HepG2 (cell line): ENCODE results near the gene MID1. TPM values are rescaled to one million over a fixed set of nuclear protein-coding genes. Genes with fewer than 3 reads are reported as not detected.

Source experiments
- ATAC-seq: fragments of 200-7000 bp; cut with Tn5 transposase; 3 replicates; pipeline ENCODE4 v1.9.1; 2020; ENCODE audit warnings: mild to moderate bottlenecking, moderate library complexity
- BruUV-seq: library from RNA; stranded (reverse); fragments of 400-500 nt; replicated peaks from 2 replicates; lab custom pipeline; 2021; lab: Mats Ljungman, UMichigan
- CTCF ChIA-PET: fragments of 300-600 bp; formaldehyde crosslinking; extraction: SDS; loops from one replicate; lab custom pipeline; 2021; ENCODE audit warnings: low total read pairs, inconsistent platforms, low intra/inter-chr PET ratio; lab: Yijun Ruan, JAX
- POLR2A ChIA-PET: fragments of 350-600 bp; sonication (Branson Sonifier 250); formaldehyde crosslinking; loops from one replicate; lab custom pipeline; 2020; ENCODE audit warnings: antibody characterized with exemption, inconsistent platforms; lab: Yijun Ruan, JAX
- DNase-seq: peaks from one replicate; pipeline ENCODE4 v3.0.0-alpha.2; 2015; ENCODE audit warnings: low spot score
- FAIRE-seq: peaks from 3 replicates; lab custom pipeline; 2011; peaks lifted over from hg19 to GRCh38; lab: Jason Lieb, UNC
- H2AFZ ChIP-seq: one replicate; pipeline ENCODE4 v1.6.1; 2011; ENCODE audit warnings: low read length, inconsistent platforms
- H3K27ac ChIP-seq: fragments of 300-600 bp; 3 replicates; pipeline ENCODE4 v1.8.0; 2011; ENCODE audit warnings: mixed run types, mild to moderate bottlenecking, mixed read lengths, low read length, inconsistent platforms; ENCODE audit not compliant: insufficient read depth; ENCODE audit errors: extremely low read length
- H3K27me3 ChIP-seq, 2 experiments: fragments of 200-600 bp in 1 of 2; 2 replicates in 1 of 2; 3 replicates in 1 of 2; pipeline versions ENCODE4 v1.6.0 to v1.8.0; 2011; ENCODE audit warnings: low read length in 2 of 2, mild to moderate bottlenecking in 2 of 2, moderate library complexity in 2 of 2, inconsistent platforms in 1 of 2; ENCODE audit not compliant: insufficient read depth in 2 of 2, control insufficient read depth in 1 of 2
- H3K36me3 ChIP-seq, 2 experiments: fragments of 200-600 bp in 1 of 2; replicated peaks in 1 of 2; 2 replicates in 1 of 2; 3 replicates in 1 of 2; pipeline versions ENCODE4 v1.5.1 to v1.8.0; 2011; ENCODE audit warnings: low read length in 2 of 2, inconsistent platforms in 1 of 2; ENCODE audit not compliant: insufficient read depth in 2 of 2, control insufficient read depth in 1 of 2
- H3K4me1 ChIP-seq: 2 replicates; pipeline ENCODE4 v1.5.1; 2012; ENCODE audit warnings: low read length, inconsistent platforms; ENCODE audit not compliant: insufficient read depth
- H3K4me2 ChIP-seq: 2 replicates; pipeline ENCODE4 v1.6.0; 2011; ENCODE audit warnings: low read depth, low read length, inconsistent platforms
- H3K4me3 ChIP-seq, 3 experiments: fragments of 200-600 bp in 1 of 3; sonication (generic), shearing (Covaris generic) in 1 of 3; replicated peaks in 1 of 3; 2 replicates each; pipeline ENCODE4 v1.5.1; 2011 to 2016; ENCODE audit warnings: low read length in 3 of 3, inconsistent platforms in 2 of 3, low read depth in 2 of 3, mild to moderate bottlenecking in 2 of 3, control low read depth in 1 of 3, mixed read lengths in 1 of 3; ENCODE audit not compliant: insufficient read depth in 1 of 3
- H3K79me2 ChIP-seq: one replicate; pipeline ENCODE4 v1.6.1; 2011; ENCODE audit warnings: low read length, inconsistent platforms; ENCODE audit not compliant: insufficient read depth
- H3K9ac ChIP-seq: 2 replicates; pipeline ENCODE4 v1.6.0; 2011; ENCODE audit warnings: mild to moderate bottlenecking, low read depth, low read length, inconsistent platforms; ENCODE audit not compliant: insufficient read depth
- H3K9me3 ChIP-seq: 2 replicates; pipeline ENCODE4 v1.5.1; 2012; ENCODE audit warnings: mild to moderate bottlenecking, low read length
- H4K20me1 ChIP-seq: 2 replicates; pipeline ENCODE4 v1.6.0; 2011; ENCODE audit warnings: inconsistent platforms, mild to moderate bottlenecking, low read length, moderate library complexity; ENCODE audit not compliant: insufficient read depth
- AFF4 ChIP-seq: sonication (generic); formaldehyde crosslinking; IDR thresholded peaks from 2 replicates; pipeline ENCODE4 v1.4.0; 2020; ENCODE audit warnings: missing genetic modification reagents
- ATF4 ChIP-seq, 2 experiments: fragments of 450-650 bp in 1 of 2; sonication (generic) in 1 of 2; formaldehyde crosslinking; IDR thresholded peaks; 2 replicates each; pipeline versions ENCODE4 v1.5.0 to v1.8.0; 2020 to 2022; ENCODE audit warnings: mild to moderate bottlenecking in 1 of 2, missing genetic modification reagents in 1 of 2
- EEA1 ChIP-seq: sonication (generic); formaldehyde crosslinking; IDR thresholded peaks from 2 replicates; pipeline ENCODE4 v1.5.1; 2020; ENCODE audit warnings: mild to moderate bottlenecking, missing genetic modification reagents, borderline replicate concordance
- ETV5 ChIP-seq: IDR thresholded peaks from 2 replicates; pipeline ENCODE4 v1.6.1; 2018; ENCODE audit warnings: missing biosample characterization, missing genetic modification reagents, inconsistent platforms, borderline replicate concordance
- HCFC1 ChIP-seq: fragments of 150-350 bp; IDR thresholded peaks from 2 replicates; pipeline ENCODE4 v1.6.1; 2014; ENCODE audit warnings: low read depth, low read length
- MTA3 ChIP-seq: sonication (generic); formaldehyde crosslinking; IDR thresholded peaks from 2 replicates; pipeline ENCODE4 v1.4.0; 2020; ENCODE audit warnings: missing genetic modification reagents
- PCBP2 ChIP-seq: fragments of 200-400 bp; formaldehyde crosslinking; optimal IDR thresholded peaks from 2 replicates; pipeline ENCODE3; 2018; ENCODE audit warnings: low read length, low read depth; ENCODE audit not compliant: poor library complexity, severe bottlenecking
- PITX1 ChIP-seq: sonication (generic); formaldehyde crosslinking; IDR thresholded peaks from 2 replicates; pipeline ENCODE4 v1.5.1; 2020; ENCODE audit warnings: mild to moderate bottlenecking, missing genetic modification reagents
- SRY ChIP-seq: sonication (generic); formaldehyde crosslinking; IDR thresholded peaks from 2 replicates; pipeline ENCODE4 v1.8.0; 2022; ENCODE audit warnings: mild to moderate bottlenecking, missing genetic modification reagents
- TFE3 ChIP-seq: IDR thresholded peaks from 2 replicates; pipeline ENCODE4 v1.6.1; 2016
- ZBTB43 ChIP-seq: sonication (generic); formaldehyde crosslinking; conservative IDR thresholded peaks from 2 replicates; pipeline ENCODE4 v1.4.0; 2020; ENCODE audit warnings: missing genetic modification reagents
- ZNF451 ChIP-seq: sonication (generic); formaldehyde crosslinking; IDR thresholded peaks from 2 replicates; pipeline ENCODE4 v1.5.0; 2020; ENCODE audit warnings: mild to moderate bottlenecking, missing genetic modification reagents
- ZNF503 ChIP-seq: sonication (generic); formaldehyde crosslinking; IDR thresholded peaks from 2 replicates; pipeline ENCODE4 v1.4.0; 2020; ENCODE audit warnings: missing genetic modification reagents
- ZNF549 ChIP-seq: sonication (generic); formaldehyde crosslinking; IDR thresholded peaks from 2 replicates; pipeline ENCODE4 v1.5.0; 2020; ENCODE audit warnings: missing genetic modification reagents
- ZNF766 ChIP-seq: sonication (generic); formaldehyde crosslinking; IDR thresholded peaks from 2 replicates; pipeline ENCODE4 v1.5.0; 2020; ENCODE audit warnings: missing genetic modification reagents, borderline replicate concordance
- WGBS: methylation state at CpG from one replicate; pipeline ENCODE4 v1.1.6; 2017; ENCODE audit warnings: low lambda C conversion rate; 5-methylcytosine and 5-hydroxymethylcytosine counted together
- in situ Hi-C: cut with HindIII; loops from 2 replicates; pipeline ENCODE4 v1.10.0; 2017; ENCODE audit warnings: low pct_unique_long_range_greater_than_20kb; ENCODE audit not compliant: extremely low pct_ligation_motif_present
- intact Hi-C: fragments of 100-400 bp; cut with micrococcal nuclease; formaldehyde crosslinking; loops from one replicate; pipeline ENCODE4 v1.10.0; 2022; ENCODE audit not compliant: unreplicated experiment
- polyA plus RNA-seq, 8 experiments: library from polyadenylated mRNA; depleted of rRNA in 3 of 8; stranded (reverse) in 7 of 8; unstranded in 1 of 8; fragments of >200 nt; fragmentation: Illumina TruSeq in 4 of 8; extraction: Trizol in 4 of 8; gene quantifications; 2 replicates each; pipeline versions ENCODE4 v1.2.1 to v1.2.3, GENCODE V29; 2011 to 2016; ENCODE audit warnings: low read depth in 4 of 8, missing spikeins in 1 of 8, mixed read lengths in 1 of 8; ENCODE audit not compliant: insufficient read depth in 1 of 8
- total RNA-seq, 5 experiments: library from RNA; depleted of rRNA; stranded (reverse); fragments of >200 nt; fragmentation: Illumina TruSeq; extraction: Trizol; gene quantifications; 2 replicates each; pipeline ENCODE4 v1.2.3, GENCODE V29; 2016; ENCODE audit warnings: low read depth in 1 of 5

The MID1 gene
- total and polyA plus RNA-seq, 2 of the 13 experiments (the other 11 are each of a cell fraction or from before 2014, with no cell fraction given), result 0.86 to 1.1 TPM

- Histone ChIP-seq H3K27me3 (no peaks in the 10 kb centered on the region), H3K4me2 (no peak overlapping the region), H3K9ac (no peak overlapping the region), H2AFZ (no peak overlapping the region), H4K20me1 (no peaks in the 10 kb centered on the region), H3K4me3 (no peak overlapping the region), H3K79me2 (no peaks in the 10 kb centered on the region), H3K9me3 (no peaks in the 10 kb centered on the region), H3K36me3 (no peaks in the 10 kb centered on the region), H3K4me1 (peaks cover 17% of the 10 kb centered on the region), H3K27ac (no peak overlapping the region)
- intact Hi-C loops (no loop called here), in situ Hi-C loops (no loop called here)
- no peak for DNase-seq
- WGBS, result 100% methylated on average over 1 of the region's 1 CpG
- CTCF ChIA-PET, result no interaction called here
- FAIRE-seq, result no peak
- BruUV-seq, result no TSS peak
- POLR2A ChIA-PET, result no interaction called here
- ATAC-seq, result no peak
- TF ChIP-seq ZNF549 (CRISPR knock-in tag) (no peak), MTA3 (no peak), HCFC1 (no peak), ZNF451 (CRISPR knock-in tag) (no peak), PCBP2 (no peak), EEA1 (no peak), ETV5 (CRISPR knock-in tag) (no peak), ZNF766 (CRISPR knock-in tag) (no peak), SRY (CRISPR knock-in tag) (no peak), ZBTB43 (no peak), ZNF503 (CRISPR knock-in tag) (no peak), ATF4 (CRISPR knock-in tag; IDR thresholded peaks at IDR 0.05) (no peak), PITX1 (CRISPR knock-in tag) (no peak), TFE3 (CRISPR knock-in tag) (no peak), AFF4 (CRISPR knock-in tag) (no peak)
Observed at GRCh38 chrX:10531927-10532326, 88.5 kb downstream of the MID1 start.
